NCI-H128 (cell line): ENCODE data around the gene RUNX3.

Experiments used
- DNase-seq: peaks from one replicate; lab custom pipeline; 2025; ENCODE audit not compliant: unreplicated experiment; lab: John Stamatoyannopoulos, UW

Gene RUNX3

GRCh38 chr1:24866211-24867083, 63.6 kb downstream of the RUNX3 start:
- no peak for DNase-seq

DNA sequence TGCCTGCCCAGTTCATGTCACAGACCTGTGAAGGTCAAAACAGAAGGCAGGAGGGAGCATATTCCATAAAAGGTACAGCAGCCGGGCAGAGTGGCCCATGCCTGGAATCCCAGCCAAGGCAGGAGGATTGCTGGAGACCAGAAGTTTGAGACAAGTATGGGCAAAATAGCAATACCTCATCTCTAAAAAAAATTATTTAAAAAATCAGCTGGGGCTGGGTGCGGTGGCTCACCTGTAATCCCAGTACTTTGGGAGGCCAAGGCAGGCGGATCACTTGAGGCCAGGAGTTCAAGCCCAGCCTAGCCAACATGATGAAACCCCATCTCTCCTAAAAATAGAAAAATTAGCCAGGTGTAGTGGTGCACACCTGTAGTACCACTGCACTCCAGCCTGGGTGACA, 64.5 kb downstream of the RUNX3 start:
- no peak for DNase-seq

GRCh38 chr1:24865168-24865567, 64.9 kb downstream of the RUNX3 start:
- no peak for DNase-seq

DNA sequence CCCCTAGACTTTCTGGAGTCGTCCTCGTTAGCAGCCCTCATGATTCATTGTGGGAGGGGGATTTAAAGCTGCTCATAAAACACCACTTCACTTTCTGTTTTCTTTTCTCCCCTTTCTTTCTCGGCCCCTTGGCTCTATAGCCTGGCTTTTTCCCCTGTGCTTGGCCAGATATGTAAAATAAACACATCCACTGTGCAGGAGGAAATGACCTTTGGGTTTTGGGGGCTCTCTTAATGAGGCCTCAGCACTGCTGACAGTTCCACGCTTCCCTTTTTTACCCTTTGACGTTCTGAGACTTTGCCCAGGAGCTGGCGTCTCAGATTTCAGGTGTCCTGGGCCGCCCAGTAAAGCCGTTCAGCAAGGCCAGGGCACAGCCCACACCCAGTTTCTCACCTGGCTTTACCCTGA, 65.7 kb downstream of the RUNX3 start:
- no peak for DNase-seq

GRCh38 chr1:24862775-24863483, 67.1 kb downstream of the RUNX3 start:
- no peak for DNase-seq

DNA sequence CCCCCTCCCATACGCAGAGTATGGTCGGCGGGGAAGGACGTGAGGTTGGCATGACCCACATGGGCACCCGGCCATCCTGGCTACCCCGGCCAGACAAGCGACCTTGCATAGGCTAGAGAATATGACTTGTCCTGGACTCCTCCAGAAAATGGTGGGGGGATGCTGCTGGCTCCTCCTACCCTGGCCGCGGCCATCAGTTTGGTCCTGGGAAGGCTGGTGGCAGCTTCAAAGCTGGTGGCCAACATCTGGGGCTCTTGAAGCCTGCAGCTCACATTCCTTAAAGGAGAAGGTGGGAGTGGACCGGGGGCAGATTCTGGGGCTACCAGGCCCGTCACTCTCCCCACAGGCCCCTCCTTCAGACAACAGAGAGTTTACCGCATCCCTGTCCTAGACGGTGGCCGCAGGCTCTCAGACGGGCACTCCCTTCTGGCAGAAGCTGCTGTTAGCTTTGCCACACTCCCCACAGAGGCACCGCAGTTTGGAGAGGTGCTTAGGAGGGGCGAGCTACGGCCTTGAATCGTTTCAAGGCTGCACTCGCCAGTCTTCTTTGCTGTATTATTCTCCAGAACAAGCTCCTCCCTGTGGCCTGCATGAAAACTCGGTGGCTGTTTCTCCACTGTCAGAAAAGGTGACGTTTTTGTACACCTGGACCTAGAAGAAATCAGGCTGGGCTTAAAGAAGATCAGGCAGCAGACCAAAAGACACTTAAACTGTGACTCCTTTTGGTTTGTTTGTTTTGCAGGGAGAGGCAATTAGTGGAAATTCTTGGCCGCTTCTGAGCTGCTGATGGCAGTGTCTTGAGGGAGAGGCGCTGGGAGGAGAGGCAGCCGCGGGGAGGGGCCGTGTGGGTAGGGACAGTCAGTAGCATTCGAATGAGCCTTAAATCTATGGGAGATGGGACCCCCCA, 68.0 kb downstream of the RUNX3 start:
- no peak for DNase-seq

DNA sequence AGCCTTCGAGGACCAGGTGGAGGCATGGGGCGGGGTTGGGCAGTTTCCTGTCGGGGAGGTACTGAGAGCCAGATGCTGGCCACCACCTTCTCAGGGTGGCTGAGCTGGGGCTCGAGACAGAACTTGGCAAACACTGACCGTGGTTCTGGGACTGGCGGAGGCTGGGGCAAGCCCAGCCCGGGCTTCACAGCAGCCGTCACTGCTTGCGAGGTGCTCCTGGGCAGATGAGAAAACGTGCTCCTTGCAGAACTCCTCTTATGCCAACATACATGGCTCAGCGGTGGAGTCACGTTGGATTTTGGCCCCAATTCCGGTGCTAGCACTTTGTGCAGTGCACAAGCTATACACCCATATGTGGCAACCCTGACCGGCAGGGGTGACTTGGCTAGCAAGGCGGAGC, 69.2 kb downstream of the RUNX3 start:
- no peak for DNase-seq

DNA sequence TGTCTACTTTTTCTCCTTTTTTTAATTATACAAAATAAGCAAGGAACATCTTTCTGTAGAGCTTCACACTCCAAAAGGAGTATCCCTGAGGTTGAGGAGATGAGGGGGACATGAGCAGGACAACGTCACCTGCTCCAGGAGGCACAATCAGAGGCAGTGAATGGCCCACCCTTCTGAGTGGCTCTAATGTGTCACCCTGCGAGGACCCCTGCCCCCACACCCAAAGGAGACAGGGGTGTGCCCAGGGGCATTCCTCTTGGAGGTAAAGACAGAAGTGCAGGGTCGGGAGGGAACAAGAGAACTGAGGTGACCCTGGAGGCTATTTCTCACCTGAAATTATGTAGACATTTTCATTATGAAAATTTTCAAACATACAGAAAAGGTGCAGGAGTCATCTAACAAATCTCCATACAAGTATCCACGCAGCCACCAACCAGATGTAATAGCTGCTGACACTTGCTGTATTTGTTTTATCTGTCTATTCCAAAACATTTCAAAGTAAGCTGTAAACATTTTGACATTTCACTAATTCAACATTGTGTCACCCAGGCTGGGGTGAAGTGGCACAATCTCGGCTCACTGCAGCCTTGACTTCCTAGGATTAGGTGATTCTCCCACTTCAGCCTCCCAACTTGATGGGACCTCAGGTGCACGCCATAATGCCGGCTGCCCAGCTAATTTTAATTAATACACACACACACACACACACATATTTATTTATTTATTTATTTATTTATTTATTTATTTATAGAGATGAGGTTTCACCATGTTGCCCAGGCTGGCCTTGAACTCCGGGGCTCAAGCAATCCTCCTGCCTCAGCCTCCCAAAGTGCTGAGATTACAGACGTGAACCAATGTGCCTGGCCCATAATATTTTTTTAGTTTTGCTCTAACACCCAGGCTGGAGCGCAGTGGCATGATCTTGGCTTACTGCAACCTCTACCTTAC, 70.7 kb downstream of the RUNX3 start:
- DNase-seq, result no peak

- no peak for DNase-seq
These were observed 71.8 kb downstream of the RUNX3 start for GRCh38 chr1:24858277-24858676.

GRCh38 chr1:24857507-24858133, 72.5 kb downstream of the RUNX3 start:
- no peak for DNase-seq

GRCh38 chr1:24856787-24857506, 73.1 kb downstream of the RUNX3 start:
- DNase-seq, result no peak

DNA sequence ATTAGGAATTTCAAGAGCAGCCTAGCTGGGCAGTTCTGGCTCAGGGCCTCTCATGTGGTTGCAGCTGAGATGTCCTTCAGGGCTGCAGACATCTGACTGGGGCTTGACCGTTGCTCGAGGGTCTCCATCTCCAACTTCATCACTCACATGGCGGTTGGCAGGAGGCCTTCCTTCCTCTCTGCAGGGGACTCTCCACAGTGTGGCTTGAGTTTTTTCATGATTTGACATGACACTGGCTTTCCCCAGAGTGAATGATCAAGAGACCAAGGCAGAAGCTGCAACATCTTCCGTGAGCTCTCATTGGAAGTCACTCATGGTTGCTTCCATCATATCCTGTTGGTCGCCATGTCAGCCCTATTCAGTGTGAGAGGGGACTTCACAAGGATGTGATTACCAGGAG, 74.6 kb downstream of the RUNX3 start:
- no peak for DNase-seq

GRCh38 chr1:24853649-24854048, 76.4 kb downstream of the RUNX3 start:
- DNase-seq, result no peak

DNA sequence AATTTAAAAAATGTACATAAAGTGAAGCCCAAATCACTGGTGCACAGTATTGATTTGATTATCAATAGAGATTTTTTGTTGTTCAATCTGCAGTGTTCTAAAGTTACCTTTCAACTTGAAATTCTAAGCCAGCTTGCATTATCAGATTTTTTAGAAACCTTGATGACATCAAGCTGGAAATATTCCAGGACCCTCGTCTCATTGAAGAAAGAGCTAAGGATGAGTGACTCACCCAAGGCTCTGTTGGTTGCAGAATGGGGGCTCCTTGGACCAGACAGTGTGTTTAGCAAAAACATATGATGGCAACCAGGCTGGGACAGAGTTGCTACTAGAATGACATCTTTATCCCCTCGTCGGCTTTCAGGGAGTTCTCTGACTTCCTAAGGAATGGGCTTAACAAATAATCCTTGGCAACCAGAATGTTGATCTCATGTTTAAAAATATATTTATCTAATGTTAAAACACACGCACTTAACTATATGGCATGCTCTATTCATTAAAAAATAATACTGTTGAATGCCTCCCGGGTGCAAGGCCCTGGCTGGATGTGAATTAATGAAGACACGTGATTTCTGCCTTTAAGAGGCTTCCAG, 79.7 kb downstream of the RUNX3 start:
- no peak for DNase-seq

GRCh38 chr1:24849672-24850295, 80.3 kb downstream of the RUNX3 start:
- DNase-seq, result no peak
